Panc1 (cell line): ENCODE measurements around the gene SLCO3A1. TPM values are rescaled to one million over a fixed set of nuclear protein-coding genes. Genes with fewer than 3 reads are reported as not detected.

Experiments used
- ATAC-seq: fragments of 200-7000 bp; cut with Tn5 transposase; 2 replicates; pipeline ENCODE4 v1.9.1; 2020; ENCODE audit warnings: mild to moderate bottlenecking, moderate library complexity
- BruUV-seq: library from RNA; stranded (reverse); fragments of 400-500 nt; replicated peaks from 2 replicates; lab custom pipeline; 2021; lab: Mats Ljungman, UMichigan
- CTCF ChIA-PET: fragments of 300-600 bp; sonication (Branson Sonifier 250); formaldehyde crosslinking; loops from one replicate; lab custom pipeline; 2022; ENCODE audit warnings: antibody characterized with exemption; lab: Charles Lee
- POLR2A ChIA-PET: fragments of 300-600 bp; sonication (Branson Sonifier 250); formaldehyde crosslinking; loops from one replicate; lab custom pipeline; 2022; ENCODE audit warnings: antibody characterized with exemption; lab: Charles Lee
- DNase-seq: peaks from one replicate; pipeline ENCODE4 v3.0.0-alpha.2; 2010; ENCODE audit warnings: low read depth, low spot score
- H3K27ac ChIP-seq: 2 replicates; pipeline ENCODE4 v1.5.1; 2011; ENCODE audit warnings: mild to moderate bottlenecking, low read length, inconsistent platforms
- H3K27me3 ChIP-seq: fragments of 200-500 bp; sonication (Bioruptor generic); 2 replicates; pipeline ENCODE4 v1.6.0; 2014; ENCODE audit warnings: low read length, inconsistent platforms; ENCODE audit not compliant: control insufficient read depth, insufficient read depth
- H3K36me3 ChIP-seq: fragments of 200-500 bp; sonication (Bioruptor generic); 2 replicates; pipeline ENCODE4 v1.5.1; 2014; ENCODE audit warnings: inconsistent platforms, mild to moderate bottlenecking, low read length, moderate library complexity; ENCODE audit not compliant: control insufficient read depth, insufficient read depth
- H3K4me1 ChIP-seq: 2 replicates; pipeline ENCODE4 v1.5.1; 2011; ENCODE audit warnings: inconsistent platforms, mild to moderate bottlenecking, low read length, moderate library complexity; ENCODE audit not compliant: control insufficient read depth, insufficient read depth
- H3K4me3 ChIP-seq, 2 experiments: 2 replicates each; pipeline ENCODE4 v1.5.1; 2011 to 2012; ENCODE audit warnings: low read depth in 2 of 2, low read length in 2 of 2, mild to moderate bottlenecking in 2 of 2, inconsistent platforms in 1 of 2, moderate library complexity in 1 of 2
- H3K9me3 ChIP-seq: fragments of 200-500 bp; sonication (Bioruptor generic); 2 replicates; pipeline ENCODE4 v1.5.1; 2014; ENCODE audit warnings: low read depth, mild to moderate bottlenecking, inconsistent platforms, low read length, moderate library complexity; ENCODE audit not compliant: control insufficient read depth, insufficient read depth
- CTCF ChIP-seq: fragments of 450-650 bp; IDR thresholded peaks from 2 replicates; pipeline ENCODE4 v1.5.1; 2017; ENCODE audit warnings: mild to moderate bottlenecking
- POLR2AphosphoS5 ChIP-seq: IDR thresholded peaks from 2 replicates; pipeline ENCODE4 v1.6.1; 2012; ENCODE audit warnings: mild to moderate bottlenecking, low read depth, low read length, moderate library complexity
- REST ChIP-seq, 2 experiments: IDR thresholded peaks; 2 replicates each; pipeline ENCODE4 v1.6.1; 2011 to 2012; ENCODE audit warnings: low read depth in 2 of 2, control low read depth in 1 of 2, low read length in 1 of 2, mild to moderate bottlenecking in 1 of 2, moderate library complexity in 1 of 2; ENCODE audit not compliant: insufficient read depth in 1 of 2
- SIN3A ChIP-seq: IDR thresholded peaks from 2 replicates; pipeline ENCODE4 v1.6.1; 2012; ENCODE audit warnings: low read depth, mild to moderate bottlenecking, low read length, moderate library complexity, borderline replicate concordance; ENCODE audit not compliant: insufficient read depth
- TCF7L2 ChIP-seq: IDR thresholded peaks from 2 replicates; pipeline ENCODE4 v1.6.1; 2011; ENCODE audit warnings: mild to moderate bottlenecking, low read depth, low read length, inconsistent platforms
- in situ Hi-C: cut with HindIII; loops from 2 replicates; pipeline ENCODE4 v1.10.0; 2016; ENCODE audit warnings: low sequenced_read_pairs, low pct_unique_long_range_greater_than_20kb
- intact Hi-C: fragments of 100-400 bp; cut with micrococcal nuclease; formaldehyde crosslinking; loops from one replicate; pipeline ENCODE4 v1.10.0; 2022; ENCODE audit not compliant: unreplicated experiment
- total RNA-seq: library from RNA; stranded (reverse); gene quantifications from one replicate; pipeline ENCODE4 v1.2.1, GENCODE V29; 2021; ENCODE audit not compliant: unreplicated experiment

The SLCO3A1 gene
- total RNA-seq, 1 experiment from 2014 or later, result 20.6 TPM

GRCh38 chr15:92082006-92082843 is 228.7 kb downstream of the SLCO3A1 start:
- DNase-seq (no peak), ATAC-seq (peak; percentile 87)
- ChIA-PET CTCF (no interaction called here), POLR2A (no interaction called here)
- Histone ChIP-seq H3K27me3 (no peaks in the 10 kb centered on the region), H3K4me3 (no peak overlapping the region), H3K9me3 (no peaks in the 10 kb centered on the region), H3K4me1 (no peaks in the 10 kb centered on the region), H3K36me3 (no peaks in the 10 kb centered on the region), H3K27ac (no peak overlapping the region)
- TF ChIP-seq SIN3A (no peak), CTCF (peak; percentile 91), POLR2AphosphoS5 (no peak), TCF7L2 (no peak), REST (IDR thresholded peaks at IDR 0.05; ENCODE audit: insufficient read depth in 1 of 2, low read depth in 2 of 2, low read length in 1 of 2) (no peak)
- no TSS peak for BruUV-seq
- in situ Hi-C loops, result no loop called here
- intact Hi-C loops, result loop anchor here (10.0 kb wide), 1 partner anchor 377 kb away; no protein-coding TSS in a partner anchor

- in situ Hi-C loops (no loop called here), intact Hi-C loops (loop anchor here (10.0 kb wide), 1 partner anchor 378 kb away; no protein-coding TSS in a partner anchor)
- ATAC-seq, result no peak
- Histone ChIP-seq H3K36me3 (no peaks in the 10 kb centered on the region), H3K4me1 (no peaks in the 10 kb centered on the region), H3K27me3 (no peaks in the 10 kb centered on the region), H3K9me3 (no peaks in the 10 kb centered on the region), H3K27ac (no peak overlapping the region), H3K4me3 (no peak overlapping the region)
- POLR2A ChIA-PET, result no interaction called here
- TF ChIP-seq REST (IDR thresholded peaks at IDR 0.05; ENCODE audit: insufficient read depth in 1 of 2, low read depth in 2 of 2, low read length in 1 of 2) (no peak), CTCF (no peak)
- CTCF ChIA-PET, result no interaction called here
- no TSS peak for BruUV-seq
- no peak for DNase-seq
Measured at GRCh38 chr15:92083190-92083589, 229.7 kb downstream of the SLCO3A1 start.
